HG03432 (cell line): ENCODE data around the gene ELMOD3.
"Not testable (repeated sequence)": the region's sequence is repeated elsewhere in the genome, so short reads cannot be mapped to it uniquely, and the experiment has no call there.

ENCODE experiments used
- ATAC-seq: cut with Tn5 transposase; IDR thresholded peaks from one replicate; pipeline ENCODE4 v1.9.1; 2021; ENCODE audit warnings: mild to moderate bottlenecking, moderate library complexity; ENCODE audit not compliant: unreplicated experiment

ELMOD3 gene

GRCh38 chr2:85371045-85371444 is 16.5 kb downstream of the ELMOD3 start:
- no peak for ATAC-seq

- ATAC-seq = no peak
Observed at GRCh38 chr2:85376291-85377065, 21.9 kb downstream of the ELMOD3 start.

DNA sequence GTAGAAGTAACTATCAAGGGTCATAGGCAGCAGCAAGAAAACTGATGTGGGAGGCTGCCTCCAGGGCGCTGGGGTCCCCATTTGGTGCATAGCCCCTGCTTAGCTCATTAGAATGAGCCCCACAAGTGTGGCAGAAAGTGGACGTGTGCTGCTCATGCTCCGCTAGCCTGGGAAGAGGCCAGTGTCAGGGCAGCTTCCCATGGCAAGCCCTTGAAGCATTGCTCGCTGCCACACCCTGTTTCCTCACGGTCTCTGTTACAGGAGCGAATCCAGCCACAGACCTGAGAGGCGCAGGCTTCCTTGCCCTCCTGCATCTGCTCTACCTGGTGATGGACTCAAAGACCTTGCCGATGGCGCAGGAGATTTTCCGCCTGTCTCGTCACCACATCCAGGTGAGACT is 22.5 kb downstream of the ELMOD3 start:
- no peak for ATAC-seq

- ATAC-seq = no peak
Observed at GRCh38 chr2:85378257-85378656, 23.7 kb downstream of the ELMOD3 start.

- ATAC-seq = no peak
Observed at GRCh38 chr2:85380048-85380447, 25.5 kb downstream of the ELMOD3 start.

DNA sequence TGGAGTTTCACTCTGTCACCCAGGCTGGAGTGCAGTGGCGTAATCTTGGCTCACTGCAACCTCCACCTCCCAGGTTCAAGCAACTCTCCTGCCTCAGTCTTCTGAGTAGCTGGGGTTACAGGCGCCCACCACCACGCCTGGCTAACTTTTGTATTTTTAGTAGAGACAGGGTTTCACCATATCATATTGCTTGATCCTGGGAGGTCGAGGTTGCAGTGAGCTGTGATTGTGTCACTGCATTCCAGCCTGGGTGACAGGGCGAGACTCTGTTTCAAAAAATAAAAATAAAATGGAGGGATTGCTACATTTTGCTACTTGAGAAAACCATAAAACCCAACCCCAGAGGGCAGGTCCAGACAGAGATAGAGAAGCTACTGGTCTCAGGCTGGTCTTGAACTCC is 28.6 kb downstream of the ELMOD3 start:
- ATAC-seq = not testable (repeated sequence)

- ATAC-seq = no peak
Observed at GRCh38 chr2:85383850-85384249, 29.3 kb downstream of the ELMOD3 start.

- no peak for ATAC-seq
Observed at GRCh38 chr2:85385746-85386145, 31.2 kb downstream of the ELMOD3 start.

DNA sequence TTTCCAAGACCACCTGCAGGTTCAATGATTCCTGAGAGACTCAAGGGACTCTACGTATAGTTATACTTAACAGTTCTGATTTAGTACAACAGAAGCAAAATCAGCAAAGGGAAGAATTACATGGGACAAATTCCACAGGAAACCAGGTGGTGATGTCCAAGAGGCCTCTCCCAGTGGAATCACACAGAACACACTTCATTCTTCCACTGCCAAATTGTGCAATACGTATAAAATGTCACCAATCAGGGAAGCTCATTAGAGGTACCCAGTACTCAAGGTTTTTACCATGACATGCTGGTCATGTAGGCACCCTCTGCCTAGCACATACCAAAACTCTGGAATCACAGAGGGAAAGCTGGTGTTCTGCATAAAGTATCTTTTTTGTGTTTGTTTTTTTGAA is 33.2 kb downstream of the ELMOD3 start:
- no peak for ATAC-seq

DNA sequence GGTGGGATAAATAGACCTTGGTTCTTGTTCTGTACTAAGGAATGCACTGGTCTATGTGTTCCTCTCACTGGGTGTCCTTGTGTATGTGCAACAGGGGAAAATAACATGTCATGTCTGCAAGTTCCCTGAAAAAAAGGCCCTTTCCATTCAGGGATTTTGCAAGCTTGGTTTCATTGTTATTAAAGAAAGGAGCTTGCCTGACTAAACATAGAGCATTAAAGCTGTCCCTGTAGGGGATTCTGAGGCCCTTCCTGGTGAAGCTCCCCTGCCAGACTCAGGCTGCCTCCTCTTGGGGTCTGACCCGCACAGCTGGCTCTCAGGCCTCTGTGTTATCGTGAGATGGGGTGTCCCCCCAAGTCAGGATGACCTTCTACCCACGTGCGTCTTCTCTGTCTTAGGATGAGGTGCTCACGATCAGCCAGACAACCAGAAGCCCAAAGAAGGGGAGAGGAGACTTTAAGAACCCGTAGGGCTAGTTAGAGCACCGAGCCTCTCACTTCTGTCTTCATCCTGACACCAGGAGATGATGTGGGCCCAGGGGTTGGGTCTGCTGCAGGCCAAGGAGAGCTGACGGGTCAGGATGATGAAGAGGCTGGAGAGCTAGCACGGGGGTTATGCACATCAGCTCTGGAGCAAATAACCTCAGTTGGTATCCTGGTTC is 34.4 kb downstream of the ELMOD3 start:
- ATAC-seq = no peak

GRCh38 chr2:85390941-85391669 is 36.5 kb downstream of the ELMOD3 start:
- ATAC-seq = peak; percentile 49

DNA sequence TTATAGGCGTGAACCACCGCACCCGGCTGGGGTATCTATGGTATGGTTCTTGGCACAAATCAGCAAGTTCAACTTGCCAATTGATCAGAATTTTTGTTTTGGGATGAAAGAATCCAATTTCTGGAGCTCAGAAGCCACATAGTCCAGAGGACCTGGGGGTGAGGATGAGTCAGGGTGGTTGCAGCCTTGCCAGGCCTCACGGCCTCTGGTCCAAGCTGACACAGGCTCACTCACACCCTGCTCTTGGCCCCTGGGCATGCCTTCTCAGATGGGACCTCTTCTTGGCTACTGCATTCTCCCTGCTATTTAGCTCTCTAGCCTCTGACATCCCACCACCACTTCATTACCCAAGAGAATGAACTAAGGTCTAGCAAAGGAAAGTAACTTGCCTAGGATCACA is 39.3 kb downstream of the ELMOD3 start:
- no peak for ATAC-seq

DNA sequence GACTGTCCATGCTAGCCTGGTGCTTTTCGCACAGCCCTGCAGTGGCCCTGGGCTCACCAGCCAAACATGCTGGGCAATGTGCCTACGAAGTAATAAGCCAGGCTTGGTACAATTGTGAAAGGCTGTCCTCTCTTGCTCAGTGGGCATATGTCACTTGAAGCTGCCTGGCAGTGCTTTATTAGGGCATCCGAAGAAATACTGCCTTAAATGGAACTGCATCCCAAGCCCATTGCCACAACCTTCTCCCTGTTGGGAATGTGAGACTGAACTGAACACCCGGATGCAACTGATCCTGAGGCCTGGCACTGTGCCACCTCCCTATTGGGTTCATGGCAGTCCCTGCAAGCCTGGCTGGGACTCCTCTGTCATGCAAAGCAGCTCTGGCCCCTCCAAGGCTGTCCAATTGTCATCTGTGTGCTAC is 39.7 kb downstream of the ELMOD3 start:
- no peak for ATAC-seq

DNA sequence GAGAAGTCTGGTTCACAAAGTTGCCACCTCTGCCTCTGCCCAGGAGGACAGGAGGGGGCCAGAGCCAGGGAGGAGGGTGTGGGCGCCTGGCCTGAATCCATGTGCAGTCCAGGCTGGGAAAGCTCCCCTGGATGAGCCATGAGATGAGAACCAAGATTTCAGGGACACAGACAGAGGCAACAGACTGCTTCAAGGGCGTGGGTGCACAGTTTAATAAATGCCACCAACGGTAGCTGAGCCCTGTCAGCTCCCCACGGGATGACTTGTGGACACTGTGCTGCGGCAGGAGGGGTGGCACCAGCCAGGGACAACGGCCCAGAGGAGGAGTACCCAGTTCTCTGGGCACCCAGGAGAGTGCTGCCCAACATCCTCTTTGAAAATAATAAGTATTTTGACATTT is 40.4 kb downstream of the ELMOD3 start:
- no peak for ATAC-seq

DNA sequence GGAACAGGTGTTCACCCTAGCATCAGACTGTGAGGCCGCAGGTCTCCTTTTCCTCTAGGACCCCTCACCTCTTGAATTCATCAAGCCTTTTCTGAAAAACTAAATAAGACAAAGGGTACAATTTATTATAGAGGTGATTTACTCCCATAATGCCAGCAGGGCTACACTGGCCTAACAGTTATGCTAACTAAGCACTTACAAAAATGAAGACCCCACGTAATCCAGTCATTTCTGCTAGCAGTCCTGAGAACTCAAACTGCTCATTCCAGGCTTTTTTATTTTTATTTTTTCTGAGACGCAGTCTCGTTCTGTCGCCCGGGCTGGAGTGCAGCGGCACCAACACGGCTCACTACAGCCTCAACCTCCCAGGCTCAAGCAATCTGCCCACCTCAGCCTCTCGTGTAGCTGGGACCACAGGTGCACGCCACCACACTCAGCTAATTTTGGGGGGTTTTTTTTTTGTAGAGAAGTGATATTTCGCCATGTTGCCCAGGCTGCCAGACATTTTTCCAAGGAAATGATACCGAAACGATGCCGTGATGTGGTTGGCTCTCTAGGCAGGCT is 41.4 kb downstream of the ELMOD3 start:
- ATAC-seq = no peak

GRCh38 chr2:85396531-85397470 is 42.2 kb downstream of the ELMOD3 start:
- no peak for ATAC-seq

DNA sequence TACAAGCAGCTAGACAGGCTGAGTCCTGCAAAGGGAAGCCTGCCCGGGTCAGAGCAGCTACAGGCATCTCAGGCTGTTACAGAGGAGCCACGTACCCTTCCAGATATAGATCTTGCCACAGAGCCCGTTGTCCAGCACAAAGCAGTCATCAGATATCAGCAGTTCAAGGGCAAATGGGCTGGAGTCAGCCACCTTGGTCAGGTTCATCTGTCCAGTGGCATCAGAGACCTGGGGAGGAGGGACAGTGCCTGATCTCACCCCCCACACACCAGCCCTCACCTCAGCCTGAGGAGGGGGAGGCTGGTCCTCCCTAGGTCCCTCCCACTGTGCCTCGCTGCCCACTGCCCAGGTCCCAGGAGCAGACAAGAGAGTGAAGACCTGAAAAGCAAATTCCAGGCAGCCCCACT is 43.4 kb downstream of the ELMOD3 start:
- no peak for ATAC-seq

- ATAC-seq = no peak
Observed at GRCh38 chr2:85398426-85399182, 44.0 kb downstream of the ELMOD3 start.

- no peak for ATAC-seq
Observed at GRCh38 chr2:85399183-85399455, 44.5 kb downstream of the ELMOD3 start.

GRCh38 chr2:85400023-85400422 is 45.5 kb downstream of the ELMOD3 start:
- ATAC-seq = no peak
